HG02623 (cell line): ENCODE results near the gene SPAG17.

ENCODE experiments used
- ATAC-seq: cut with Tn5 transposase; IDR thresholded peaks from one replicate; pipeline ENCODE4 v1.9.1; 2021; ENCODE audit warnings: moderate library complexity; ENCODE audit not compliant: unreplicated experiment

Gene SPAG17

GRCh38 chr1:118169016-118169415 lies 16.0 kb downstream of the SPAG17 start:
- no peak for ATAC-seq

GRCh38 chr1:118160806-118161205 lies 24.2 kb downstream of the SPAG17 start:
- no peak for ATAC-seq

- no peak for ATAC-seq
Measured at GRCh38 chr1:118159569-118159968, 25.5 kb downstream of the SPAG17 start.

- no peak for ATAC-seq
Measured at GRCh38 chr1:118158924-118159323, 26.1 kb downstream of the SPAG17 start.

GRCh38 chr1:118157506-118157905 lies 27.5 kb downstream of the SPAG17 start:
- ATAC-seq, result no peak

- no peak for ATAC-seq
Measured at GRCh38 chr1:118155106-118155505, 29.9 kb downstream of the SPAG17 start.

- no peak for ATAC-seq
Measured at GRCh38 chr1:118154220-118154619, 30.8 kb downstream of the SPAG17 start.

GRCh38 chr1:118151312-118151937 lies 33.6 kb downstream of the SPAG17 start:
- ATAC-seq, result no peak

- ATAC-seq, result no peak
Measured at GRCh38 chr1:118149799-118150198, 35.2 kb downstream of the SPAG17 start.

- ATAC-seq, result no peak
Measured at GRCh38 chr1:118148034-118148433, 37.0 kb downstream of the SPAG17 start.

- ATAC-seq, result no peak
Measured at GRCh38 chr1:118147522-118147921, 37.5 kb downstream of the SPAG17 start.

GRCh38 chr1:118145721-118146120 lies 39.3 kb downstream of the SPAG17 start:
- no peak for ATAC-seq

- ATAC-seq, result no peak
Measured at GRCh38 chr1:118144684-118145083, 40.3 kb downstream of the SPAG17 start.

- ATAC-seq, result no peak
Measured at GRCh38 chr1:118143831-118144230, 41.2 kb downstream of the SPAG17 start.

- no peak for ATAC-seq
Measured at GRCh38 chr1:118143121-118143520, 41.9 kb downstream of the SPAG17 start.

GRCh38 chr1:118142546-118142945 lies 42.5 kb downstream of the SPAG17 start:
- ATAC-seq, result no peak

- no peak for ATAC-seq
Measured at GRCh38 chr1:118137900-118138299, 47.1 kb downstream of the SPAG17 start.

- ATAC-seq, result peak; percentile 100
Measured at GRCh38 chr1:118136187-118136941, 48.7 kb downstream of the SPAG17 start.

- ATAC-seq, result no peak
Measured at GRCh38 chr1:118132000-118132399, 53.0 kb downstream of the SPAG17 start.

GRCh38 chr1:118128761-118129160 lies 56.3 kb downstream of the SPAG17 start:
- no peak for ATAC-seq

- no peak for ATAC-seq
Measured at GRCh38 chr1:118124064-118124463, 61.0 kb downstream of the SPAG17 start.

- ATAC-seq, result no peak
Measured at GRCh38 chr1:118123116-118123839, 61.8 kb downstream of the SPAG17 start.
